ENCODE data around the gene TMPRSS13.

Gene TMPRSS13

GRCh38 chr11:117941163-117941707, 12.0 kb upstream of the TMPRSS13 start:
- Histone ChIP-seq H2BK120ac (ENCODE audit: low read depth, low read length) (no peak overlapping the region), H2AK5ac (ENCODE audit: low read depth, low read length) (peak overlapping the region; percentile 27), H4K8ac (ENCODE audit: low read depth, low read length) (no peak overlapping the region), H2AFZ (ENCODE audit: low read length) (no peak overlapping the region), H3K9ac (ENCODE audit: low read depth, low read length, poor library complexity) (no peak overlapping the region), H2BK12ac (ENCODE audit: low read length) (no peak overlapping the region), H3K18ac (ENCODE audit: low read length) (peak overlapping the region; percentile 6), H3K27ac (replicated peaks; ENCODE audit: low read length) (no peak overlapping the region), H3K36me3 (replicated peaks in 1 of 2; ENCODE audit: control insufficient read depth in 2 of 2, insufficient read depth in 2 of 2, low read length in 2 of 2) (no peaks in the 10 kb centered on the region), H3K4ac (ENCODE audit: low read length) (no peak overlapping the region), H3K4me3 (ENCODE audit: low read length in 2 of 2) (no peak overlapping the region), H3K27me3 (ENCODE audit: control insufficient read depth in 3 of 3, insufficient read depth in 3 of 3, low read depth in 1 of 3, low read length in 3 of 3) (peaks cover 0 to 7% (median 0%) of the 10 kb centered on the region in 3 experiments), H3K23ac (ENCODE audit: low read depth, low read length, poor library complexity) (peak overlapping the region; percentile 1), H3K14ac (ENCODE audit: low read length) (no peak overlapping the region), H2BK5ac (ENCODE audit: low read length) (no peak overlapping the region), H3K9me3 (replicated peaks in 1 of 2; ENCODE audit: control insufficient read depth in 2 of 2, insufficient read depth in 1 of 2, low read depth in 1 of 2, low read length in 2 of 2) (no peaks in the 10 kb centered on the region), H2BK15ac (ENCODE audit: low read length) (no peak overlapping the region), H3K4me1 (ENCODE audit: control insufficient read depth in 2 of 2, insufficient read depth in 1 of 2, low read depth in 1 of 2, low read length in 2 of 2) (no peaks in the 10 kb centered on the region), H3K79me1 (ENCODE audit: low read depth, low read length) (no peaks in the 10 kb centered on the region), H4K91ac (ENCODE audit: low read depth, low read length, poor library complexity) (no peak overlapping the region), H3K4me2 (ENCODE audit: insufficient read depth, low read length, poor library complexity, severe bottlenecking) (no peak overlapping the region)
- WGBS, 2 donors (ENCODE audit: extremely low coverage in 2 of 2, insufficient read length in 2 of 2, insufficient replicate concordance in 1 of 2): no CpG with 5 or more reads among the region's 4 CpGs
- DNase-seq (ENCODE audit: low spot score): no peak

- H3K4ac ChIP-seq (ENCODE audit: low read length): no peak overlapping the region
- H3K4me3 ChIP-seq (ENCODE audit: low read length in 2 of 2): no peak overlapping the region
- H3K79me1 ChIP-seq (ENCODE audit: low read depth, low read length): no peaks in the 10 kb centered on the region
- H3K36me3 ChIP-seq (replicated peaks in 1 of 2; ENCODE audit: control insufficient read depth in 2 of 2, insufficient read depth in 2 of 2, low read length in 2 of 2): no peaks in the 10 kb centered on the region
- no peak overlapping the region for H3K23ac ChIP-seq (ENCODE audit: low read depth, low read length, poor library complexity)
- no peak overlapping the region for H2BK5ac ChIP-seq (ENCODE audit: low read length)
- no peak overlapping the region for H2BK15ac ChIP-seq (ENCODE audit: low read length)
- no peaks in the 10 kb centered on the region for H3K9me3 ChIP-seq (replicated peaks in 1 of 2; ENCODE audit: control insufficient read depth in 2 of 2, insufficient read depth in 1 of 2, low read depth in 1 of 2, low read length in 2 of 2)
- no peak overlapping the region for H3K18ac ChIP-seq (ENCODE audit: low read length)
- no peak overlapping the region for H3K4me2 ChIP-seq (ENCODE audit: insufficient read depth, low read length, poor library complexity, severe bottlenecking)
- no peaks in the 10 kb centered on the region for H3K4me1 ChIP-seq (ENCODE audit: control insufficient read depth in 2 of 2, insufficient read depth in 1 of 2, low read depth in 1 of 2, low read length in 2 of 2)
- no peak overlapping the region for H2BK12ac ChIP-seq (ENCODE audit: low read length)
- no peak overlapping the region for H2AK5ac ChIP-seq (ENCODE audit: low read depth, low read length)
- no peak for DNase-seq (ENCODE audit: low spot score)
- H4K91ac ChIP-seq (ENCODE audit: low read depth, low read length, poor library complexity): no peak overlapping the region
- no peak overlapping the region for H4K8ac ChIP-seq (ENCODE audit: low read depth, low read length)
- H3K27me3 ChIP-seq (ENCODE audit: control insufficient read depth in 3 of 3, insufficient read depth in 3 of 3, low read depth in 1 of 3, low read length in 3 of 3): peaks cover 0 to 7% (median 0%) of the 10 kb centered on the region in 3 experiments
- WGBS, 2 donors (ENCODE audit: extremely low coverage in 2 of 2, insufficient read length in 2 of 2, insufficient replicate concordance in 1 of 2): no CpG with 5 or more reads among the region's 8 CpGs
- no peak overlapping the region for H3K14ac ChIP-seq (ENCODE audit: low read length)
- H3K9ac ChIP-seq (ENCODE audit: low read depth, low read length, poor library complexity): no peak overlapping the region
- H2AFZ ChIP-seq (ENCODE audit: low read length): no peak overlapping the region
- no peak overlapping the region for H3K27ac ChIP-seq (replicated peaks; ENCODE audit: low read length)
- H2BK120ac ChIP-seq (ENCODE audit: low read depth, low read length): no peak overlapping the region
Observed at GRCh38 chr11:117940736-117941135, 11.5 kb upstream of the TMPRSS13 start.

GRCh38 chr11:117936973-117937372, 7.8 kb upstream of the TMPRSS13 start:
- WGBS, 2 donors (ENCODE audit: extremely low coverage in 2 of 2, insufficient read length in 2 of 2, insufficient replicate concordance in 1 of 2): no CpG with 5 or more reads among the region's 6 CpGs
- no peak for DNase-seq (ENCODE audit: low spot score)
- Histone ChIP-seq H3K4me3 (ENCODE audit: low read length in 2 of 2) (no peak overlapping the region), H3K27me3 (ENCODE audit: control insufficient read depth in 3 of 3, insufficient read depth in 3 of 3, low read depth in 1 of 3, low read length in 3 of 3) (peaks cover 0 to 20% (median 0%) of the 10 kb centered on the region in 3 experiments), H3K14ac (ENCODE audit: low read length) (no peak overlapping the region), H2BK120ac (ENCODE audit: low read depth, low read length) (no peak overlapping the region), H2AFZ (ENCODE audit: low read length) (no peak overlapping the region), H3K27ac (replicated peaks; ENCODE audit: low read length) (no peak overlapping the region), H3K9ac (ENCODE audit: low read depth, low read length, poor library complexity) (no peak overlapping the region), H3K4me1 (ENCODE audit: control insufficient read depth in 2 of 2, insufficient read depth in 1 of 2, low read depth in 1 of 2, low read length in 2 of 2) (no peaks in the 10 kb centered on the region), H3K79me1 (ENCODE audit: low read depth, low read length) (no peaks in the 10 kb centered on the region), H2BK5ac (ENCODE audit: low read length) (no peak overlapping the region), H4K91ac (ENCODE audit: low read depth, low read length, poor library complexity) (no peak overlapping the region), H3K4ac (ENCODE audit: low read length) (no peak overlapping the region), H4K8ac (ENCODE audit: low read depth, low read length) (no peak overlapping the region), H3K23ac (ENCODE audit: low read depth, low read length, poor library complexity) (no peak overlapping the region), H3K9me3 (replicated peaks in 1 of 2; ENCODE audit: control insufficient read depth in 2 of 2, insufficient read depth in 1 of 2, low read depth in 1 of 2, low read length in 2 of 2) (no peaks in the 10 kb centered on the region), H3K4me2 (ENCODE audit: insufficient read depth, low read length, poor library complexity, severe bottlenecking) (no peak overlapping the region), H2BK15ac (ENCODE audit: low read length) (no peak overlapping the region), H3K36me3 (replicated peaks in 1 of 2; ENCODE audit: control insufficient read depth in 2 of 2, insufficient read depth in 2 of 2, low read length in 2 of 2) (no peaks in the 10 kb centered on the region), H2BK12ac (ENCODE audit: low read length) (no peak overlapping the region), H3K18ac (ENCODE audit: low read length) (no peak overlapping the region), H2AK5ac (ENCODE audit: low read depth, low read length) (no peak overlapping the region)

GRCh38 chr11:117934526-117935307, 5.5 kb upstream of the TMPRSS13 start:
- Histone ChIP-seq H4K8ac (ENCODE audit: low read depth, low read length) (no peak overlapping the region), H3K4me3 (ENCODE audit: low read length in 2 of 2) (no peak overlapping the region), H2BK5ac (ENCODE audit: low read length) (no peak overlapping the region), H3K4ac (ENCODE audit: low read length) (no peak overlapping the region), H2BK120ac (ENCODE audit: low read depth, low read length) (peak overlapping the region; percentile 51), H3K79me1 (ENCODE audit: low read depth, low read length) (no peaks in the 10 kb centered on the region), H3K36me3 (replicated peaks in 1 of 2; ENCODE audit: control insufficient read depth in 2 of 2, insufficient read depth in 2 of 2, low read length in 2 of 2) (no peaks in the 10 kb centered on the region), H2AK5ac (ENCODE audit: low read depth, low read length) (no peak overlapping the region), H3K18ac (ENCODE audit: low read length) (peak overlapping the region; percentile 52), H3K14ac (ENCODE audit: low read length) (peak overlapping the region; percentile 75), H3K27ac (replicated peaks; ENCODE audit: low read length) (no peak overlapping the region), H3K4me2 (ENCODE audit: insufficient read depth, low read length, poor library complexity, severe bottlenecking) (no peak overlapping the region), H2AFZ (ENCODE audit: low read length) (no peak overlapping the region), H2BK15ac (ENCODE audit: low read length) (no peak overlapping the region), H3K23ac (ENCODE audit: low read depth, low read length, poor library complexity) (no peak overlapping the region), H3K4me1 (ENCODE audit: control insufficient read depth in 2 of 2, insufficient read depth in 1 of 2, low read depth in 1 of 2, low read length in 2 of 2) (no peaks in the 10 kb centered on the region), H3K27me3 (ENCODE audit: control insufficient read depth in 3 of 3, insufficient read depth in 3 of 3, low read depth in 1 of 3, low read length in 3 of 3) (peaks cover 0 to 28% (median 0%) of the 10 kb centered on the region in 3 experiments), H3K9me3 (replicated peaks in 1 of 2; ENCODE audit: control insufficient read depth in 2 of 2, insufficient read depth in 1 of 2, low read depth in 1 of 2, low read length in 2 of 2) (no peaks in the 10 kb centered on the region), H2BK12ac (ENCODE audit: low read length) (no peak overlapping the region), H4K91ac (ENCODE audit: low read depth, low read length, poor library complexity) (no peak overlapping the region), H3K9ac (ENCODE audit: low read depth, low read length, poor library complexity) (no peak overlapping the region)
- no CpG with 5 or more reads among the region's 19 CpGs for WGBS, 2 donors (ENCODE audit: extremely low coverage in 2 of 2, insufficient read length in 2 of 2, insufficient replicate concordance in 1 of 2)
- DNase-seq (ENCODE audit: low spot score): no peak
